ENCODE results near the gene TRPM4.

DNA sequence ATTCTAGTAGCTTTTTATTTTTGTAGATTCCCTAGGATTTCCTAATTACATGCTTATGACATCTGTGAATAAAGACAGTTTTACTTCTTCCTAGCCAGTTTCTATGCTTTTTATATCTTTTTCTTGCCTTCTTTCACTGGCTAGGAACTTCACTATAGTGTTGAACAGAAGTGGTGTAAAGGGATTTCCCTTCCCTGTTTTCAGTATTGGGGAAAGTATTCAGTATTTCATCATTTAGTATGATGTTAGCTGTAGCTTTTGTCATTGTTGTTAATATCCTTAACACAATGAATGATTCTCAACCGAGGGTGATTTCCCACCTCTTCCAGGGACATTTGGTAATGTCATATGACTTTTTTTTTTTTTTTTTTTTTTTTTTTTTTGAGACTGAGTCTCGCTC lies 90.1 kb downstream of the TRPM4 start:
- TF ChIP-seq POLR2AphosphoS5 (IDR thresholded peaks at IDR 0.05; ENCODE audit: low read depth, low read length) = no peak
- TF ChIP-seq, protein P1, sequence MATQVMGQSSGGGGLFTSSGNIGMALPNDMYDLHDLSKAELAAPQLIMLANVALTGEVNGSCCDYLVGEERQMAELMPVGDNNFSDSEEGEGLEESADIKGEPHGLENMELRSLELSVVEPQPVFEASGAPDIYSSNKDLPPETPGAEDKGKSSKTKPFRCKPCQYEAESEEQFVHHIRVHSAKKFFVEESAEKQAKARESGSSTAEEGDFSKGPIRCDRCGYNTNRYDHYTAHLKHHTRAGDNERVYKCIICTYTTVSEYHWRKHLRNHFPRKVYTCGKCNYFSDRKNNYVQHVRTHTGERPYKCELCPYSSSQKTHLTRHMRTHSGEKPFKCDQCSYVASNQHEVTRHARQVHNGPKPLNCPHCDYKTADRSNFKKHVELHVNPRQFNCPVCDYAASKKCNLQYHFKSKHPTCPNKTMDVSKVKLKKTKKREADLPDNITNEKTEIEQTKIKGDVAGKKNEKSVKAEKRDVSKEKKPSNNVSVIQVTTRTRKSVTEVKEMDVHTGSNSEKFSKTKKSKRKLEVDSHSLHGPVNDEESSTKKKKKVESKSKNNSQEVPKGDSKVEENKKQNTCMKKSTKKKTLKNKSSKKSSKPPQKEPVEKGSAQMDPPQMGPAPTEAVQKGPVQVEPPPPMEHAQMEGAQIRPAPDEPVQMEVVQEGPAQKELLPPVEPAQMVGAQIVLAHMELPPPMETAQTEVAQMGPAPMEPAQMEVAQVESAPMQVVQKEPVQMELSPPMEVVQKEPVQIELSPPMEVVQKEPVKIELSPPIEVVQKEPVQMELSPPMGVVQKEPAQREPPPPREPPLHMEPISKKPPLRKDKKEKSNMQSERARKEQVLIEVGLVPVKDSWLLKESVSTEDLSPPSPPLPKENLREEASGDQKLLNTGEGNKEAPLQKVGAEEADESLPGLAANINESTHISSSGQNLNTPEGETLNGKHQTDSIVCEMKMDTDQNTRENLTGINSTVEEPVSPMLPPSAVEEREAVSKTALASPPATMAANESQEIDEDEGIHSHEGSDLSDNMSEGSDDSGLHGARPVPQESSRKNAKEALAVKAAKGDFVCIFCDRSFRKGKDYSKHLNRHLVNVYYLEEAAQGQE (IDR thresholded peaks at IDR 0.05; ENCODE audit: insufficient read depth in 1 of 2, low read depth in 2 of 2, low read length in 2 of 2) = no peak
- no peak for TF ChIP-seq TAF1 (IDR thresholded peaks at IDR 0.05; ENCODE audit: borderline replicate concordance, insufficient read depth, low read length)
- TF ChIP-seq SIN3A (IDR thresholded peaks at IDR 0.05; ENCODE audit: borderline replicate concordance, insufficient read depth, low read length) = no peak
- no peak for TF ChIP-seq FOXP2 (optimal IDR thresholded peaks at IDR 0.05; ENCODE audit: borderline replicate concordance, extremely low read depth, extremely low read length, insufficient read depth)
